Measurements from ENCODE around the gene CD2AP. TPM values are rescaled to one million over a fixed set of nuclear protein-coding genes. Genes with fewer than 3 reads are reported as not detected.

Gene CD2AP
- total and polyA plus RNA-seq, 4 donors: 5.7 to 22.4 (median 11.5) TPM

- H3K27ac ChIP-seq (ENCODE audit: low read depth in 1 of 2, low read length in 2 of 2): no peak overlapping the region
- TF ChIP-seq RXRA (IDR thresholded peaks at IDR 0.05) (no peak), ATF3 (IDR thresholded peaks at IDR 0.05) (no peak), RAD21 (IDR thresholded peaks at IDR 0.05) (no peak), TAF1 (conservative IDR thresholded peaks at IDR 0.05) (no peak), JUND (IDR thresholded peaks at IDR 0.05) (no peak), YY1 (IDR thresholded peaks at IDR 0.05) (no peak)
- TF ChIP-seq, protein P1, sequence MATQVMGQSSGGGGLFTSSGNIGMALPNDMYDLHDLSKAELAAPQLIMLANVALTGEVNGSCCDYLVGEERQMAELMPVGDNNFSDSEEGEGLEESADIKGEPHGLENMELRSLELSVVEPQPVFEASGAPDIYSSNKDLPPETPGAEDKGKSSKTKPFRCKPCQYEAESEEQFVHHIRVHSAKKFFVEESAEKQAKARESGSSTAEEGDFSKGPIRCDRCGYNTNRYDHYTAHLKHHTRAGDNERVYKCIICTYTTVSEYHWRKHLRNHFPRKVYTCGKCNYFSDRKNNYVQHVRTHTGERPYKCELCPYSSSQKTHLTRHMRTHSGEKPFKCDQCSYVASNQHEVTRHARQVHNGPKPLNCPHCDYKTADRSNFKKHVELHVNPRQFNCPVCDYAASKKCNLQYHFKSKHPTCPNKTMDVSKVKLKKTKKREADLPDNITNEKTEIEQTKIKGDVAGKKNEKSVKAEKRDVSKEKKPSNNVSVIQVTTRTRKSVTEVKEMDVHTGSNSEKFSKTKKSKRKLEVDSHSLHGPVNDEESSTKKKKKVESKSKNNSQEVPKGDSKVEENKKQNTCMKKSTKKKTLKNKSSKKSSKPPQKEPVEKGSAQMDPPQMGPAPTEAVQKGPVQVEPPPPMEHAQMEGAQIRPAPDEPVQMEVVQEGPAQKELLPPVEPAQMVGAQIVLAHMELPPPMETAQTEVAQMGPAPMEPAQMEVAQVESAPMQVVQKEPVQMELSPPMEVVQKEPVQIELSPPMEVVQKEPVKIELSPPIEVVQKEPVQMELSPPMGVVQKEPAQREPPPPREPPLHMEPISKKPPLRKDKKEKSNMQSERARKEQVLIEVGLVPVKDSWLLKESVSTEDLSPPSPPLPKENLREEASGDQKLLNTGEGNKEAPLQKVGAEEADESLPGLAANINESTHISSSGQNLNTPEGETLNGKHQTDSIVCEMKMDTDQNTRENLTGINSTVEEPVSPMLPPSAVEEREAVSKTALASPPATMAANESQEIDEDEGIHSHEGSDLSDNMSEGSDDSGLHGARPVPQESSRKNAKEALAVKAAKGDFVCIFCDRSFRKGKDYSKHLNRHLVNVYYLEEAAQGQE (IDR thresholded peaks at IDR 0.05): no peak
- no peak overlapping the region for H3K9ac ChIP-seq (ENCODE audit: low read depth in 1 of 2, low read length in 2 of 2)
- H3K36me3 ChIP-seq (ENCODE audit: control insufficient read depth in 4 of 4, insufficient read depth in 3 of 4, low read depth in 1 of 4, low read length in 3 of 4): no peaks in the 10 kb centered on the region
- no peaks in the 10 kb centered on the region for H3K9me3 ChIP-seq (ENCODE audit: control insufficient read depth in 4 of 4, low read length in 3 of 4)
- peaks cover 0 to 11% (median 4%) of the 10 kb centered on the region in 4 donors for H3K4me1 ChIP-seq (ENCODE audit: control insufficient read depth in 4 of 4, insufficient read depth in 4 of 4, low read length in 3 of 4)
- H3K27me3 ChIP-seq (ENCODE audit: control insufficient read depth in 4 of 4, insufficient read depth in 4 of 4, low read length in 3 of 4): no peaks in the 10 kb centered on the region
- DNase-seq (ENCODE audit: low spot score): no peak
- no peak overlapping the region for H3K4me3 ChIP-seq (ENCODE audit: low read depth in 1 of 3, low read length in 3 of 3)
- WGBS: 92% methylated on average over 1 of the region's 1 CpG
Measured at GRCh38 chr6:47473791-47474346, 3.7 kb upstream of the CD2AP start.

DNA sequence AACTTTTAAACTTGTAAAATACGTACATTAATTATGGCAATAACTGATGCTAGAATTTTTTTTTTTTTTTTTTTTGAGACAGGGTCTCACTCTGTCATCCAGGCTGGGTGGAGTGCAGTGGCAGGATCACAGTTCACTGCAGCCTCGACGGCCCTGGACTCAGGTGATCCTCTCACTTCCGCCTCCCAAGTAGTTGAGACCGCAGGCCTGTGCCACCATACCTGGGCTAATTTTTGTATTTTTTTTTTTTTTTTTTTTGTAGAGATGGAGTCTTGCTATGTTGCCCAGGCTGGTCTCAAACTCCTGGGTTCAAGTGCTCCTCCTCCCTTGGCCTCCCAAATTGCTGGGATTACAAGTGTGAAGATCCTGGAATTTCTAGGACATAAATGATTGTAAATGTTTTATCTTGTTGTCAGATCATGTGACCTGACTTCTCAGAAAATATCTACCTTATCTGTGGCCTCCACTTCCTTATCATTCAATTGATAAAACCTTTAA lies 2.2 kb upstream of the CD2AP start:
- Histone ChIP-seq H3K4me3 (ENCODE audit: low read depth in 1 of 3, low read length in 3 of 3) (no peak overlapping the region), H3K27me3 (ENCODE audit: control insufficient read depth in 4 of 4, insufficient read depth in 4 of 4, low read length in 3 of 4) (no peaks in the 10 kb centered on the region), H3K9me3 (ENCODE audit: control insufficient read depth in 4 of 4, low read length in 3 of 4) (no peaks in the 10 kb centered on the region), H3K9ac (ENCODE audit: low read depth in 1 of 2, low read length in 2 of 2) (no peak overlapping the region), H3K27ac (ENCODE audit: low read depth in 1 of 2, low read length in 2 of 2) (no peak overlapping the region), H3K4me1 (ENCODE audit: control insufficient read depth in 4 of 4, insufficient read depth in 4 of 4, low read length in 3 of 4) (peaks cover 1 to 20% (median 13%) of the 10 kb centered on the region in 4 donors), H3K36me3 (ENCODE audit: control insufficient read depth in 4 of 4, insufficient read depth in 3 of 4, low read depth in 1 of 4, low read length in 3 of 4) (no peaks in the 10 kb centered on the region)
- 95% methylated on average over 5 of the region's 5 CpGs for WGBS
- no peak for DNase-seq (ENCODE audit: low spot score)
- TF ChIP-seq RAD21 (IDR thresholded peaks at IDR 0.05) (no peak), FOXA2 (IDR thresholded peaks at IDR 0.05) (no peak), GABPA (IDR thresholded peaks at IDR 0.05 in 1 of 2, conservative IDR thresholded peaks at IDR 0.05 in 1 of 2) (no peak), SP1 (IDR thresholded peaks at IDR 0.05) (no peak), NR2F2 (IDR thresholded peaks at IDR 0.05) (no peak), HNF4A (conservative IDR thresholded peaks at IDR 0.05) (no peak), TAF1 (conservative IDR thresholded peaks at IDR 0.05) (no peak), YY1 (IDR thresholded peaks at IDR 0.05) (no peak), JUND (IDR thresholded peaks at IDR 0.05) (no peak)

- H3K27me3 ChIP-seq (ENCODE audit: control insufficient read depth in 4 of 4, insufficient read depth in 4 of 4, low read length in 3 of 4): no peaks in the 10 kb centered on the region
- peak overlapping the region; percentile 71 to 93 (median 84) for H3K4me3 ChIP-seq (ENCODE audit: low read depth in 1 of 3, low read length in 3 of 3)
- H3K4me1 ChIP-seq (ENCODE audit: control insufficient read depth in 4 of 4, insufficient read depth in 4 of 4, low read length in 3 of 4): peaks cover 3 to 24% (median 14%) of the 10 kb centered on the region in 4 donors
- H3K9ac ChIP-seq (ENCODE audit: low read depth in 1 of 2, low read length in 2 of 2): peak overlapping the region; percentile 85 to 89
- 6% methylated on average over 21 of the region's 21 CpGs for WGBS
- H3K36me3 ChIP-seq (ENCODE audit: control insufficient read depth in 4 of 4, insufficient read depth in 3 of 4, low read depth in 1 of 4, low read length in 3 of 4): no peaks in the 10 kb centered on the region
- TF ChIP-seq FOXA2 (IDR thresholded peaks at IDR 0.05) (no peak), HNF4A (conservative IDR thresholded peaks at IDR 0.05) (peak; percentile 31 to 66), FOXA1 (IDR thresholded peaks at IDR 0.05) (no peak), SP1 (IDR thresholded peaks at IDR 0.05) (peak; percentile 6), TAF1 (conservative IDR thresholded peaks at IDR 0.05) (no peak), HNF4G (IDR thresholded peaks at IDR 0.05) (peak; percentile 2), NR2F2 (IDR thresholded peaks at IDR 0.05) (no peak), YY1 (IDR thresholded peaks at IDR 0.05) (peak; percentile 21), ZBTB33 (IDR thresholded peaks at IDR 0.05) (no peak), GABPA (IDR thresholded peaks at IDR 0.05 in 1 of 2, conservative IDR thresholded peaks at IDR 0.05 in 1 of 2) (no peak), RAD21 (IDR thresholded peaks at IDR 0.05) (no peak)
- TF ChIP-seq, protein P1 (IDR thresholded peaks at IDR 0.05): no peak
- no peaks in the 10 kb centered on the region for H3K9me3 ChIP-seq (ENCODE audit: control insufficient read depth in 4 of 4, low read length in 3 of 4)
- peak overlapping the region; percentile 89 to 97 for H3K27ac ChIP-seq (ENCODE audit: low read depth in 1 of 2, low read length in 2 of 2)
- no peak for DNase-seq (ENCODE audit: low spot score)
Measured at GRCh38 chr6:47476781-47477496, 650 bp upstream of the CD2AP start.

Data from liver (tissue), 9 donors.